ENCODE results near the gene OR2T4.

Gene OR2T4

DNA sequence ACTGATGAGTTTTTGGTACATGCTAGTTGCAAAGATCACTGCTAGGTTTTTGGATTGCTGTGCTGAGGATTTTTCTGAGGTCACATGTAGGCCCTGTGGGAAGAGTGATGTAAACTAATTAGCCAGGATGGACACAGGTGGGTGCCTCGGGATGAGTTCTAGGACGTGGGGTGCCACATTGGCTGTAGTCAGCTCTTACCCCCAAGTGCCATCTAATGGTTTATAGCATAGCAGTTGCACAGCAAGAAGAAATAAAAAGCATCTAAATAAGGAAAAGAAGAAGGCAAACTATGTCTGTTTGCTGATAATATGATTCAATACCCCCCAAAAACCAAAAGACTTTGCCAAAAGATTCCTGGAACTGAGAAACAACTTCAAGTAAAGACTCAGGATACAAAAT lies 31.6 kb downstream of the OR2T4 start:
- CTCF ChIA-PET = no interaction called here
- no peak for TF ChIP-seq BHLHE40 (IDR thresholded peaks at IDR 0.05; ENCODE audit: borderline replicate concordance)
- no peak for TF ChIP-seq FOXK2 (IDR thresholded peaks at IDR 0.05)
- TF ChIP-seq ARNT (IDR thresholded peaks at IDR 0.05) = no peak
- no peak for TF ChIP-seq LEF1 (IDR thresholded peaks at IDR 0.05; ENCODE audit: borderline replicate concordance)
- TF ChIP-seq TARDBP (IDR thresholded peaks at IDR 0.05) = no peak
- TF ChIP-seq FOXM1 (IDR thresholded peaks at IDR 0.05; ENCODE audit: borderline replicate concordance) = no peak
- TF ChIP-seq SUZ12 (IDR thresholded peaks at IDR 0.05) = no peak
- TF ChIP-seq SP1 (IDR thresholded peaks at IDR 0.05) = no peak
- no peak for TF ChIP-seq L3MBTL2 (conservative IDR thresholded peaks at IDR 0.05)
- POLR2A ChIA-PET = no interaction called here
- DNase-seq (ENCODE audit: extremely low spot score) = no peak

DNA sequence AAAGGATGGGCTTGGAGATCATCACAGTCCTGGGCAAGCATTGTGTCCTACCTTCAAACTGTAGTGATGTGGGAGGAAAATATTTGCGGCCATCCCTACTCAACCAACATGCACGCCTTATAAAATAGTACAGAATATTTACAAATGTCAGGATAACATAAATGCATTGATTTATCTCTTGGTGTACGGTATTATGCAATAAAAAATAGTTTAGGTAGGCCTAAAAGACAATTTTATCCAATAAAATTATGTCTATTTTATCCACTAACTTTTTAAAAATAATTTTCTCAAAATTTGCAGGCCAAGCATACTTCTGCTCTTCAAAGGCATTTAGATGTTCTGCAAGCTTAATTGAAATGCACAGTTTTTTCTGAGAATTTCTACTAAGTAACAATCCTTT lies 41.3 kb downstream of the OR2T4 start, which contains the start of gene OR2T1:
OR2T1 (plus strand) TSS at position 301 of the 400 bp plus-strand sequence. CDS start 3,100 bp downstream, outside the sequence.
- POLR2A ChIA-PET = no interaction called here
- TF ChIP-seq NFRKB (IDR thresholded peaks at IDR 0.05) = no peak
- CTCF ChIA-PET = no interaction called here
- DNase-seq (ENCODE audit: extremely low spot score) = no peak

DNA sequence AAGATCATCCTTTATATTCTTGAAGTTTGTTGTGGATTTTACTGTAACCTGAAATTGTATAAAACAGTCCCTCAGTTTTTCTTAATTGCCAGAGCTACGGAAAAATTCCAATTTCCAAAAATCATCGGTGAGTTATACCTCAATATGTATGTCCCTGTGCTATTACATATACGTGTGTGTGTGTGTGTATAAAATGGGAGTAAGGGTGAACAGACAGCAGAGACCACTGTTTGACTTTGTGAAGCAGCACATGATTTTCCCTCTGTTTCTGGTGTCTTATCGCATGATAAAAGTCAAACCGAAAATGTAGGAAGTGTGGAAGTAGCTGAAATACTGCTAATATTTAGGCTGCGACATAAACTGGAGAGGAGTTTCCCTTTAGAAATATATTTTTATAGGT lies 42.6 kb downstream of the OR2T4 start:
- POLR2A ChIA-PET = no interaction called here
- CTCF ChIA-PET = no interaction called here
- TF ChIP-seq TARDBP (IDR thresholded peaks at IDR 0.05) = no peak
- no peak for TF ChIP-seq L3MBTL2 (conservative IDR thresholded peaks at IDR 0.05)
- TF ChIP-seq FOXM1 (IDR thresholded peaks at IDR 0.05; ENCODE audit: borderline replicate concordance) = no peak
- no peak for TF ChIP-seq ZNF384 (IDR thresholded peaks at IDR 0.05)
- no peak for TF ChIP-seq ARNT (IDR thresholded peaks at IDR 0.05)
- no peak for TF ChIP-seq FOXA1 (IDR thresholded peaks at IDR 0.05)
- no peak for TF ChIP-seq FOXK2 (IDR thresholded peaks at IDR 0.05)
- no peak for TF ChIP-seq NFRKB (IDR thresholded peaks at IDR 0.05)
- no peak for TF ChIP-seq ELF4 (IDR thresholded peaks at IDR 0.05)
- TF ChIP-seq, protein P1, sequence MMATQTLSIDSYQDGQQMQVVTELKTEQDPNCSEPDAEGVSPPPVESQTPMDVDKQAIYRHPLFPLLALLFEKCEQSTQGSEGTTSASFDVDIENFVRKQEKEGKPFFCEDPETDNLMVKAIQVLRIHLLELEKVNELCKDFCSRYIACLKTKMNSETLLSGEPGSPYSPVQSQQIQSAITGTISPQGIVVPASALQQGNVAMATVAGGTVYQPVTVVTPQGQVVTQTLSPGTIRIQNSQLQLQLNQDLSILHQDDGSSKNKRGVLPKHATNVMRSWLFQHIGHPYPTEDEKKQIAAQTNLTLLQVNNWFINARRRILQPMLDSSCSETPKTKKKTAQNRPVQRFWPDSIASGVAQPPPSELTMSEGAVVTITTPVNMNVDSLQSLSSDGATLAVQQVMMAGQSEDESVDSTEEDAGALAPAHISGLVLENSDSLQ (IDR thresholded peaks at IDR 0.05) = no peak
- no peak for TF ChIP-seq LEF1 (IDR thresholded peaks at IDR 0.05; ENCODE audit: borderline replicate concordance)
- TF ChIP-seq SP1 (IDR thresholded peaks at IDR 0.05) = no peak
- no peak for TF ChIP-seq BHLHE40 (IDR thresholded peaks at IDR 0.05; ENCODE audit: borderline replicate concordance)
- TF ChIP-seq CTBP1 (IDR thresholded peaks at IDR 0.05; ENCODE audit: borderline replicate concordance) = no peak
- peak; percentile 28 for DNase-seq (ENCODE audit: extremely low spot score)

DNA sequence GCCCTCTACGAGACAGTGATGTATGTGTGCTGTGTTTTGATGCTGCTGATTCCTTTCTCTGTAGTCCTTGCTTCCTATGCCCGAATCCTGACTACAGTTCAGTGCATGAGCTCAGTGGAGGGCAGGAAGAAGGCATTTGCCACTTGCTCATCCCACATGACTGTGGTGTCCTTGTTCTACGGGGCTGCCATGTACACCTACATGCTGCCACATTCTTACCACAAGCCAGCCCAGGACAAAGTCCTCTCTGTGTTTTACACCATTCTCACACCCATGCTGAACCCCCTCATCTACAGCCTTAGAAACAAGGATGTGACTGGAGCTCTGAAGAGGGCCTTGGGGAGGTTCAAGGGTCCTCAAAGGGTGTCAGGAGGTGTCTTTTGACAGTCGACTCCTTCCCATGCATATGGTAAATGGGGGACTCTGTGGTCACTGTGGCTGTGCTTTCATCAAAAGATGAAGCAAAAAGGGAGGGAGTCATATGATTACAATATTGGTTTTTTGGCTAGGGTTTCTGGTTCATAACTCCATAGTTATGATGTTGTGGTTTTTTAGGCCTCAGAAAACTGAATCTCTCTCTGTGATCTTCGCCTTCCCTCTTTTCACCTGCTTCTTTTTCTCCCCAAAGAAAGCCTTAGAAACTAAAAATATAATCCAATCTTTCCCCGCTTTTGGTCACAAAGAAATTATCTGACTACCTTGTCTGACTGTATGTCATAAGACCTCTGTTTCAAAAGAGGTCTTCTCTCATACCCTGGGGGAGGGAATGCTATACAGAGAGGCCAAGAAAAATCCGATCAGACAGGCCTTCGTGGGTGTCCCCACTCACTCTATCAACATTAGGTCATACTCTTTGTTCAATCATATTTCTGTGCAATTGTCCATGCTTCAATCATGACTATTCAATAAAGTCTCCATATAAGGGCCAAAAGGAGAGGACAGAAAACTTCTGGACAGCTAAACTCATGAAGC lies 45.5 kb downstream of the OR2T4 start:
- no peak for DNase-seq (ENCODE audit: extremely low spot score)
- TF ChIP-seq, protein P1 (IDR thresholded peaks at IDR 0.05) = no peak
- TF ChIP-seq TARDBP (IDR thresholded peaks at IDR 0.05) (no peak), BHLHE40 (IDR thresholded peaks at IDR 0.05; ENCODE audit: borderline replicate concordance) (no peak), FOXA1 (IDR thresholded peaks at IDR 0.05) (no peak), SUZ12 (IDR thresholded peaks at IDR 0.05) (no peak), CTBP1 (IDR thresholded peaks at IDR 0.05; ENCODE audit: borderline replicate concordance) (no peak), ELF4 (IDR thresholded peaks at IDR 0.05) (no peak), FOXM1 (IDR thresholded peaks at IDR 0.05; ENCODE audit: borderline replicate concordance) (no peak), ARNT (IDR thresholded peaks at IDR 0.05) (no peak), SP1 (IDR thresholded peaks at IDR 0.05) (no peak), ZNF384 (IDR thresholded peaks at IDR 0.05) (no peak), FOXK2 (IDR thresholded peaks at IDR 0.05) (no peak), LEF1 (IDR thresholded peaks at IDR 0.05; ENCODE audit: borderline replicate concordance) (no peak), HDGF (IDR thresholded peaks at IDR 0.05; ENCODE audit: borderline replicate concordance) (no peak), NFRKB (IDR thresholded peaks at IDR 0.05) (no peak)
- CTCF ChIA-PET = no interaction called here
- POLR2A ChIA-PET = no interaction called here
